Dermis microvascular lymphatic vessel endothelial cell (primary cell): ENCODE results near the gene FAM163B. TPM values are rescaled to one million over a fixed set of nuclear protein-coding genes. Genes with fewer than 3 reads are reported as not detected.
"Not testable (repeated sequence)": the region's sequence is repeated elsewhere in the genome, so short reads cannot be mapped to it uniquely, and the experiment has no call there.

Experiments used
- DNase-seq, 2 donors: peaks; one replicate each; pipeline versions ENCODE4 v3.0.0 to v3.0.0-alpha.2; 2010; ENCODE audit warnings: low read depth in 2 of 2
- total RNA-seq: library from RNA; depleted of rRNA; stranded (reverse); fragments of >200 nt; gene quantifications from 2 replicates; pipeline ENCODE4 v1.2.1, GENCODE V29; 2014

FAM163B gene
- total RNA-seq, 1 donor from 2014 or later = not detected

DNA sequence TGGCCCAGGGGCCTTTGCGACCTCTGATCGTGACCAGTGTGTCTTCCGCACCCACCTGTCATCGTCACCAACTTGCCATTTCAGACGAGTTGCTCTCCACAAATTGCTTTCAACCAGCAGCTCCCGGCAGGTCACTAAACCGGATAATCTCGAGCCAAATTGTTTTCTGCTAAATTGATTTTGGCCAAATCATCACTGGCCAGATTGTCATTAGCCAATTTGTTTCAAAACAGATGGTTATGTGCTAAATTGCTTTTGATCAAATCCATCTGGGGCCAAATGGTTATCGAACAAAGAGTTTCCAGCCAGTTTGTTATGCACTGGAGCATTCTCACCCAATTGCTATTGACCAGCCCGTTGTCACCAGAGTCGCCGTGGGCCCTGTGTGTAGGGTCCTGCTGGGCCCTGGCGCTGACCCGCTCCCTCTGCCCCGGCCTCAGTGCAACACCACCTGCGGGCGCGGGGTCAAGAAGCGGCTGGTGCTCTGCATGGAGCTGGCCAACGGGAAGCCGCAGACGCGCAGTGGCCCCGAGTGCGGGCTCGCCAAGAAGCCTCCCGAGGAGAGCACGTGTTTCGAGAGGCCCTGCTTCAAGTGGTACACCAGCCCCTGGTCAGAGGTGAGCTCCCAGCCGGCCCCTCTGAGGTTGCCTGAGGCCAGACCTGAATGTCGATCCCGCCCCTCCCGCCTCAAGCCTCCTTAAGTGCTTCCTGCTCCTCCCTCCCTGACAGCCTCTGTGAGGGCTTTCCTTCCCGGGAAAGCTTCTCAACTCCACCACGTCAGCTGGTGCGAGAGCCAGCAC lies 39.1 kb downstream of the FAM163B start:
- DNase-seq = no peak

DNA sequence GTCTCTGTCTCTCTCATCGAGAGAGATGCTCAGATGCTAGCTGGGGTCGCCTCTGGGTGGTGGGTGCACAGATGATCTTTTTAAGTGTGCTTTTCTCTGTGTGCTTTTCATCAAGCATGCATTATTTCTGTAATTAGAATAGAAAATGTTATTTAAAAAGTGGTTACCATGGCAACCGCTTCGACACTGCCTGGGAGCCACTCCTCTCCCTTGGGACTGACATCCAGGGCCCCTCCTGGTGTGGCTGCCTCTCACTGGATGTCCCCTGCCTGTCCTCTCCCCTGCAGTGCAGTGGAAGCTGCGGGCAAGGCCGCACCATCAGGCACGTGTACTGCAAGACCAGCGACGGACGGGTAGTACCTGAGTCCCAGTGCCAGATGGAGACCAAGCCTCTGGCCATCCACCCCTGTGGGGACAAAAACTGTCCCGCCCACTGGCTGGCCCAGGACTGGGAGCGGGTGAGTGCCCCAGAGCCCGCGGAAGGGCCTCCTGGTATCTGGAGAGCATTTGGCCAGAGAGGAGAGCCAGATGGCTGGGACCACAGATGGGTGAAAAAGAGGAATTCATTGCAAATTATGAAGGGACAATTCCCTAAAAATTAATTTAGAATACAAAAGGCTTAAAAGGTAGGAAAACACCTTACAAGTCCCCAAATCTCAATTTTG lies 39.9 kb downstream of the FAM163B start:
- DNase-seq = no peak

DNA sequence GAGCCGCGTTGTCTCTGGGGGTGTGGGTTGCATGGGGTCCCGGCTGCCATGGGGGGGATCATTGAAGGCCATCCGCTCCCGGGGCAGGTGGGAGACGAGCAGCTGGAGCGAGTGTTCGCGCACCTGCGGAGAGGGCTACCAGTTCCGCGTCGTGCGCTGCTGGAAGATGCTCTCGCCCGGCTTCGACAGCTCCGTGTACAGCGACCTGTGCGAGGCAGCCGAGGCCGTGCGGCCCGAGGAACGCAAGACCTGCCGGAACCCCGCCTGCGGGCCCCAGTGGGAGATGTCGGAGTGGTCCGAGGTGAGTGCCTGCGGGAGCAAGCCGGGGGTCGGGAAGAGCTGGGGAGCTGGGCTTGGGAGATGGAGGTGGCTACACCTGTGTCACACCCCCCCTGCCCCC lies 41.0 kb downstream of the FAM163B start:
- no peak for DNase-seq

DNA sequence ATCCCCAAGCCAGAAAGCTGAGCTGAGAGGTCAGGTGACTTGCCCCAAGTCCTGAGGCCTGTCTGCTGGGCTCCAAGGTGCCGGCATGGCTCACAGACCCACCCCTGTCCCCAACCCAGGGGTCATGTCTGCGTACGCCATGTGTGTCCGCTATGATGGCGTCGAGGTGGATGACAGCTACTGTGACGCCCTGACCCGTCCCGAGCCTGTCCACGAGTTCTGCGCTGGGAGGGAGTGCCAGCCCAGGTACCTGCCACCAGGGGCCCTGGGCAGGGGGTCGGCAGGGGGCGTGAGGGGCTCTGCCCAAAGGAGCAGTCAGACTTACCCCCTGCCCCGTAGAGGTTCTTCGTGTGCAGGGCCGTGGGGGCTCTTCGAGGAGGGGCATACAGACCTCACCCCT lies 42.4 kb downstream of the FAM163B start:
- no peak for DNase-seq

DNA sequence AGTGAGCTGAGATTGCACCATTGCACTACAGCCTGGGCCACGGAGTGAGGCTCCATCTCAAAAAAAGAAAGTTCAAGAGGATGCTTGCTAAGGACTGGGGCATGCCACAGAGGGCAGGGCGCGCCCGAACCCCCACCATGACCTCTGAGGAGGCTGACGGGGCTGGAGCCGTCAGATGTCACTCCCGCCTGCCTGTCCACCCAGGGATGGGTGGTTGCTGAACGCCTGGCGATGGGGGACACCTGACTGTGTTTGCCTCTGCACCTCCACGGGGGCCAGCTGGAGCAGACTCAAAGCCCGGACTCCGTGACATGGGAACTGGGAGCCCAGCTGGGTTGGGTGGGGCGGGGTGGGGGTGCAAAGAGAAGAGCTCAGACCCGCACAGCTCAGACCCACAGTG lies 42.8 kb downstream of the FAM163B start:
- DNase-seq = no peak

DNA sequence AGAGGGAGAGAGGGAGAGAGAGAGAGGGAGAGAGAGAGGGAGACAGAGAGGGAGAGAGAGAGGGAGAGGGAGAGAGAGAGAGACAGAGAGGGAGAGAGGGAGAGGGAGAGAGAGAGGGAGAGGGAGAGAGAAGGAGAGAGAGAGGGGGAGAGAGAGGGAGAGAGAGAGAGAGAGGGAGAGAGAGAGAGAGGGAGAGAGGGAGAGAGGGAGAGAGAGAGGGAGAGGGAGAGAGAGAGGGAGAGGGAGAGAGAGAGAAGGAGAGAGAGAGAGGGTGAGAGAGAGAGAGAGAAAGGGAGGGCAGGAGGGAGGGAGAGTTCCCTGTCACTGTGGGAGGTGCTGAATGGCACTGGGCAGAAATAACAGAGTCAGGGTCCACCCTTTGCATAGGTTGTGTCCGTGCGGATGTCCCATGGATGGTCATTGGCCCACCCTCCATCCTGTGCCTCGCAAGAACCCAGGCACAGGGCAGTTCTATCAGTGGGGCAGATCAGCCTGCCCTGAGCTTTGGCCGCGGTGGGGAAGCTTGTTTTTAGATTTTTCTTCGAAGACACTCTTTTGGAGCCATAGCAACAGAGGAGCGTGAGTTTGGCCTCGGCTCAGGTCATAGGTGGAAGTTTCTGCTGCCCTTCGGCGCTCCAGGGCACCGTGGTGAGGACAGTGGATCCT lies 44.6 kb downstream of the FAM163B start:
- no peak for DNase-seq

DNA sequence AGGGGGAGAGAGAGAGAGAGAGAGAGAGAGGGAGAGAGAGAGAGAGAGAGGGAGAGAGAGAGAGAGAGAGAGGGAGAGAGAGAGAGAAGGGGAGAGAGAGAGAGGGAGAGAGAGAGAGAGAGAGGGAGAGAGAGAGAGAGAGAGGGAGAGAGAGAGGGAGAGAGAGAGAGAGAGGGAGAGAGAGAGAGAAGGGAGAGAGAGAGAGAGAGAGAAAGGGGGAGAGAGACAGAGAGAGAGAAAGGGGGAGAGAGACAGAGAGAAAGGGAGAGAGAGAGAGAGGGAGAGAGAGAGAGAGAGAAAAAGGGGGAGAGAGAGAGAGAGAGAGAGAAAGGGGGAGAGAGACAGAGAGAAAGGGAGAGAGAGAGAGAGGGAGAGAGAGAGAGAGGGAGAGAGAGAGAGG lies 45.4 kb downstream of the FAM163B start:
- not testable (repeated sequence) for DNase-seq

DNA sequence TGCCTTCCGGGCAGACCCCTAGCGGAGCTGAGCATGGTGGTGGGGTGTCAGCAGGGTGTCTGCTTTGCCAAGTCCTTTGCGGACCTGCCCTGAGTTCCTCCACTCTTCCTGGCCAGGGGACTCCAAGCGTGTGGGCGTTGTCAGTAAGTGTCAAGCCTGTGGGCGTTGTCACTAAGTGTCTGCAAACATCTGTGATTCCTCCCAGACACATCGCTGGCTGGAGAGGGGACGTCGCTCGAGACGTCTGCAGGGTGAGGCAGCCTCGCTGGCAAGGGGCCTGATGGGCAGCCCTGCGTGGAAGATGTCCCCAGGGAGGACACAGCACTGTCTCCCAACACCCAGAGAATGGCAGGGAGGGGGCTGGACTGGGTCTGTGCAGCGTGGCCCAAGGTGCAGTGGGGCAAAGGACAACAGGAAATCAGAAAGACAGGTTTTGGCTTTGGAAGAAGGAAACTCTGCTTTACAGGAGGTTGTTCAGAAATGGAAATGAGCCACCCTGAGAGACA lies 45.8 kb downstream of the FAM163B start:
- no peak for DNase-seq

DNA sequence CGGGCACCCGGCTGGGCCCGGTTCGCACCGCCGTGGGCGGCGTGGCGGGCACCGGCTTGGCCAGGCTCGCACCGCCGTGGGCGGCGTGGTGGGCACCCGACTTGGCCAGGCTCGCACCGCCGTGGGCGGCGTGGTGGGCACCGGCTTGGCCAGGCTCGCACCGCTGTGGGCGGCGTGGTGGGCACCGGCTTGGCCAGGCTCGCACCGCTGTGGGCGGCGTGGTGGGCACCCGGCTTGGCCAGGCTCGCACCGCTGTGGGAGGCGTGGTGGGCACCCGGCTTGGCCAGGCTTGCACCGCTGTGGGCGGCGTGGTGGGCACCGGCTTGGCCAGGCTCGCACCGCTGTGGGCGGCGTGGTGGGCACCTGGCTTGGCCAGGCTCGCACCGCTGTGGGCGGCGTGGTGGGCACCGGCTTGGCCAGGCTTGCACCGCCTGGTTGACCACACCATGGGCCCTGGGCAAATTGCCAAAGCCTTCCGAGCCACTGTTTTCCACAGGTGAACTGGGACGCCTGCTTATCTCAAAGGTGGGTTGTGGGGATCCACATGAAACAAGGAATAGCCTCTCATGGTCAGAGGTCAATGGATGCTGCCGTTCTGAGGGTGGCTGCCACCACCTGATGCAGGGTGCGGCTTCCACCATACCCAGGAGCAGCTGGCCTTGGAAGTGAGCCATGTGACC lies 46.4 kb downstream of the FAM163B start:
- no peak for DNase-seq

DNA sequence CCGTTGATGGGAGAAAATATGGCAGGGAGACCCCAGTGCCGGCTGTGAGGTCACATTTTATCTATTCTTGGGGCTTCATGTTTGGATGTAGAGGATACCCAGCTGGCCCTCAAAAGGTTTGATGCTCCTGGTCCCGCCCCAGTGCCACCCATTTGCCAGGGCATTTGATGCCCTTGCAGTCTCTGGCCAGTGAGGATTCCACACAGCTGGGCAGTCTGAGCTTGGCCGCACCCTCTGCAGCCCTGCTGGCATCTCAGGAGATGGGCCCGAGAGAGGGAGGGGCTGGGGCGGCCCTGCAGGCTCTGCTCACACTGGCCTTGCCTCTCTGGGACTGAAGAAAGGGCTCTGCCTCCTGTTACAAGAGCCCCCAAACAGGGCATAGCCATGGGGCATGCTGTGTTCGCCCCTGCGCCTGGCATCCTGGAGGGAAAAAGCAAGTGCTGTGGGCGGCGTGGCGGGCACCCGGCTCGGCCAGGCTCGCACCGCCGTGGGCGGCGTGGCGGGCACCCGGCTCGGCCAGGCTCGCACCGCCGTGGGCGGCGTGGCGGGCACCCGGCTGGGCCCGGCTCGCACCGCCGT lies 47.1 kb downstream of the FAM163B start:
- DNase-seq = no peak

DNA sequence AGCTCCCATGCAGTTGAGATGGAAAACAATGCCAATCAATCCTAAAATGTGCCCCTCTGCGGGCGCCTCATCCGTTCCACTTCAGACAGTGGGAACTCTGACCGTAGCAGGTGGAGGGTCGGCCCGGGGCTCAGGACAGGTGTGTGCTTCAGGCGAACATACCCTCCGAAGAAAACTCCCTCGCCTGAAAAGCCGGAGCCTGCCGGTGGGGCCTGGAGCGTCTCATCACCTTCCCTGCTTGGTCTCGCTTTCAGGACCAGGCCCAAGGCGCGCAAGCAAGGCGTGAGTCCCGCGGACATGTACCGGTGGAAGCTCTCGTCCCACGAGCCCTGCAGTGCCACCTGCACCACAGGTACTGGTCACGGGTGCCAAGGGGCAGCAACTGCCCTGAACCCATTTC lies 48.2 kb downstream of the FAM163B start:
- DNase-seq = no peak

DNA sequence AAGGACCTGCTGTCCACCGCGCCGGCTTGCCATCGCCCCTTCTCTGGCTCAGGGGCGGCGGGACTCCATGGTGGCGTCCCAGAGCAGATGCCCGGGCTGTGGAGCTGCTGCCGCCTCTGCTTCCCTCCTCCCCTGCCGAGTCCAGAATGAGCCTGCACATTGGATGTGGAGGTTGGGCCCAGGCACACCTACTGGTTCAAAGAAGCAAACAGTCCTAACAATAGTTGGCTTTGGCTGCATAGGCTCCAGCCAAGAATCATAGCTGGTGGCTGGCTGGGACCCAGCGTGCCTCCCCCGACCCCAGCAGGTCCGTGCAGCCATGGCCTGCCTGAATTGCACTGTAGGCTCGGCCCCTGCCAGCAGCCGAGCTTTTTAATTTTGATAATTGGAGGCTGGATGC lies 48.9 kb downstream of the FAM163B start:
- DNase-seq = peak; percentile 65 to 74

DNA sequence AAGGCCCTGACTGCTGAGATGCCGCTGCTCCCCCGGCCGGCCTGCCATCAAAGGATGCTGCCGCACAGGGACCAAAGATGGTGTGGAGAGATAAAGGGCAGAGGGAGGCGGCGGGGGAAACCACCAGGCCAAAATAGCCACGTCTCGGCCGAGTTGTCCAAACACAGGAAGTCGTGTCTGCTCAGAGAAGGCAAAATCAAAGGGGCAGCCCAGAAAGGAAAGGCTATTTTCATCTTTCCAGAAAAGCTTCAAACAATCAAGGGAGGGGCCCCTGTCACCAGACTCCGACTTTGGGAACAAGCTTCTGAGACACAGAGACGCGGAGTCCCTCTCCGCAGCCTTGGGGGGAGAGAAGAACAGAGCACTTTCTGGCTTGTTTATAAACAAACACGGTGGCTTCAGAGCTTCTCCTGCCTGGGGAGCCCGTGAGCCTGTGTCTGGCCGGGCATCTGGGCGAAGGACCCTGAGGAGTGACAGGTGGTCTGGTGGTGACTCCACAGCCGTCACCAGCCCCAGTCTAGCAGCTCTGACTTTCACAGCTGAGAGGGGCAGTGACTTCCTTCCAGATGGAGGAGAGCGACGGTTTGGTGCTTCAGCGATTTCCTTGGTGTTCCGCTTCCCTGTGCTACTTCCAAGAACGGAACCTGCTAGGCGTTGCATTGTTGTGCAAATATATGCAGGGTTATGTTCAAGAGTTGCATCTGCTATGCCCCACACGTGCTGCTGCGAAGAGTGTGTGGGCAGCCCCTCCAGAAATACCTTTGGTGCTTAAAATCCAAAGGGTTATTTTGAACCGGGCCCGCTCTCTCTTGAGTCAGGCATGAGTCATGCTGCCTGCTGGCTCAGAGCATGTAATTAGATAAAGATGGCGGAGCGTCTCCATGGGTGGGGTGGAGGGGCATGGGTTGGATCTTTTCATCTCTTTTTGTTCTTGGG lies 50.7 kb downstream of the FAM163B start:
- DNase-seq = peak in 1 of 2 donors; percentile 38

DNA sequence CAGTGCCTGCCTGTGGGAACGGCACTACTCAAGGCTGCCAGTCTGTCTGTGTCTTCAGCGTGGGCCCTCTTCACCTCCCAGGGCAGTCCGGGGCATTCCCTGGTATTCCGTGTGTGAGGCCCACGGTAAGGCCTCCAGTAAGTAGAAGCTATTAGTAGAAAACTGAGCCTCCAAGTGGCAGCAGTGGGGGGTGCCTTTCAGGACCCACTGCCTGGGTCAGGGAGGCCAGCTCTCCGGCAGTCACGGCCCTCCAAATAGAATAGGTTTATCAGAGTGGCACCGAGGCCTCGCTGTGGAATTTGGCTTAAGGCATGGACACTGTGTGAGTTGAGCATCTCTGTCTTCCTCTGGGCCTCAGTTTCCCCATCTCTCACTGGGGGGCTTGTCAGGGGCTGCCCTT lies 51.6 kb downstream of the FAM163B start:
- DNase-seq = no peak

DNA sequence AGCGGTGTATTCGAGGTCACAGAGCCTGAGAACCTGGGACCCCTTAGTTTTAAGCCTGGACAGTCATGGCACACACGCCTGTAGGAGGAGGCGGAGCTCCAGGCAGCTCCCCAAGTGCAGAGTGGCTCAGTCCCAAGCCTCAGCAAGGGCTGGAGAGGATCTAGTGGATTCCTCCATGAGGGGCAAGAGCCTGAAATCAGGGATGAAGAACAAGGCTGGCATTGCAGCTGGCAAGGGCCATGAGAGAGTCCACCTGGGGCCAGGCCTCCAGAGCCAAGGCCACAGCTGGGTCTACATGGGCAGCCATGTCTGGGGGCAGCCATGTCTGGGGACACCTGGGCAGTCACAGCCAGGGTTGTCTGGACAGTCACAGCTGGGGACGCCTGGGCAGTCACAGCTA lies 52.8 kb downstream of the FAM163B start:
- no peak for DNase-seq

DNA sequence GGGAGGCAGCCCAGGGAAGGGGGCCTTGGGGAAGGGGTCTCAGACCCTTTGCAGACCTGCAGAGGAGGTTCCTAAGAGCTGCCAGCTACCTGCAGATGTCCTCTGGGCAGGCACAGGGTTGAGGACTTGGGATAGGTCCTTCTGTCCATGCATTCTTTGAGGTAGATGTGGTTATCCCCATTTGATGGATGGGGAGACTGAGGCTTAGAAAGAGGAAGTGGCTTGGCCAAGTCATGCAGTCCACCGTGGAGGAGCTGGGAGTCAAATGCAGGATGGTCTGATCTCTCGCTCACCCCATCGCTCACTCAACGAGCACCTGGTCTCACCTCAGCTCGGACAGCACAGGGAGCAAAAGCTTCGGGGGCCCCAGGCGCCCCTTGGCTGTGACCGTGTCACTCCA lies 54.5 kb downstream of the FAM163B start:
- DNase-seq = no peak

DNA sequence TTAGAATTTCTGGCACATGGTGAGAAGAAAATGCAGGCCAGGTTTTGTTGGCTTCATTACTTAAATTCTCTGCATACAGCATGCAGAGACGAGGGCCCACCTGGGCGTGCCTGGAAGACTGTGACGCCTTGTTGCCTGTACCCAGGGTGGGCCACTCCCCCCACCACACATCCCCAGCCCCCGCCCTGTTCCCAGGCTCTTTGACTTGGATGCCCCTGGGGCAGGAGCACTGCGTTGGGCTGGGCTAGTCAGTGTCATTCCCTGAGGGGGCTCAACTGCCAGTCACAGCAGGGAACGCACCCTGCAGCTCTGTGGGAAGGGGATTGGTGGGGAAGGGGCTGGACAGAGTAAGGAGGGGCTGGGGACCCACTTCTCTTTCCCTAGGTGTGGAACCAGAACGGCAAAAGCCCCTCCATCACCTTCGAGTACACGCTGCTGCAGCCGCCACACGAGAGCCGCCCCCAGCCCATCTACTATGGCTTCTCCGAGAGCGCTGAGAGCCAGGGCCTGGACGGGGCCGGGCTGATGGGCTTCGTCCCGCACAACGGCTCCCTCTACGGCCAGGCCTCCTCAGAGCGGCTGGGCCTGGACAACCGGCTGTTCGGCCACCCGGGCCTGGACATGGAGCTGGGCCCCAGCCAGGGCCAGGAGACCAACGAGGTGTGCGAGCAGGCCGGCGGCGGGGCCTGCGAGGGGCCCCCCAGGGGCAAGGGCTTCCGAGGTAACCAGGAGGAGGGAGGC lies 55.0 kb downstream of the FAM163B start:
- DNase-seq = no peak

DNA sequence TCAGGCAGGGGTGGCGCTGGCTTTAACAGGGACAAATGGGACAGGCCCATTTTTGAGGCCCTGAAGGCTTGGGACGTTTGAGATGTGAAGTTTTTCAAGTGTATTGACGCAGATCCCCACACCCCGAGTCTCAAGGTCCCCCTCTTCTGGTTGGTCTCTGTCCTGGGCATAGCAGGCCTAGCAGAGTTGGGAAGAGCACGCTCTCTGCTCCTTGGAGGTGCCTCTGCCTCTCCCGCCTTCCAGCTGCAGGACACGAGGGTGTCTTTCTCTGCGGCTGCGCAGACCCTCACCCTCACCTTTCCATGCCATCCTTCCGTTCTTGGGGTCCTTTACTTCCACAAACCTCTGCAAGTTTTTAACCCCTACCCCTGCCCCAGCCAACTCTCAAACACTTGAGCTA lies 56.1 kb downstream of the FAM163B start:
- DNase-seq = no peak

DNA sequence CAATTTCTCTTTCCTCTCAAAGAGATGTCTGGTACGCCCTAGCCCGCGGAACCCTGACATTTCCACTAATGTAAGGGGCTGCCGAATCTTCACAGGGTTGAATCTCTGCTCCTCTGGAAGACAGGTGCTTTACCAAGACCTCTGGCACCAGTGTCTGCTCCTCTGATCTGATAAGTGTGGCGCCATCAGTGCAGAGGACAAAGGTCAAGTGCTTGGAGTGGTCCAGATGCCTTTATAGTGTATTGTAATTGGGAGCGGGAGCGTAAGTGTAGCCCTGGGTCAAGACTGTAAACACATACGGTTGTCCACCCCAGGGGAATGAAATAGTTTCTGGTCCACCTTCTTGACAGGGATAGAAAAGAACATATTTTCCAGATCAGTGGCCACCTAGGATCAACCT lies 57.0 kb downstream of the FAM163B start:
- DNase-seq = no peak

DNA sequence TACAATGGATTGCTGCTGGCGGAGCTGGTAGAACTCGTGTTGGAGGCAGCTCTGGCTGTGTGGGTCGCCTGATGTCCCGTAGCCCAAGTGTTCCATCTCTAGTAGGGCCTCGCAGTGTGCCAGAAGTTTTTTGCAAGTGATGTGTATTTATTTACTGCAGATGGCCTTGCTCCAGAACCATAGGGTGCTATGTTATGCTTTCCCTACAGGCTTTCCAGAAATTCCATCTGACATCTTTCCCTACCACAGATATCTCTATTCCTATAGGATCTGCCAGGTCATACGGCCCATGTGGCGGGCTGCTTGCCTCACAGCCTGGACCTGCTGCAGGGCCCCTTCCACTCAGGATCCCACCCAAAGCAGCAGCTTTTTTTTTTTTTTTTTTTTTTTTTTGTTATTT lies 57.7 kb downstream of the FAM163B start:
- no peak for DNase-seq
